Keratinocyte (primary cell): ENCODE results near the gene BCS1L.

Experiments used
- EZH2 ChIP-seq: IDR thresholded peaks from one replicate; pipeline ENCODE4 v1.6.1; 2012; ENCODE audit warnings: inconsistent platforms, mild to moderate bottlenecking, low read length, moderate library complexity
- TF ChIP-seq, protein P1 (sequence below), 3 experiments: IDR thresholded peaks in 1 of 3; conservative IDR thresholded peaks in 1 of 3; optimal IDR thresholded peaks in 1 of 3; 2 replicates in 2 of 3; 3 replicates in 1 of 3; pipeline versions ENCODE3 to v1.5.1; 2011; ENCODE audit warnings: low read length in 3 of 3, mild to moderate bottlenecking in 3 of 3, moderate library complexity in 2 of 3, control low read depth in 1 of 3, inconsistent platforms in 1 of 3; ENCODE audit not compliant: insufficient read depth in 2 of 3; ENCODE audit errors: extremely low read depth in 1 of 3

GRCh38 chr2:218631837-218632236 lies 27.6 kb upstream of the BCS1L start:
- TF ChIP-seq, protein P1, sequence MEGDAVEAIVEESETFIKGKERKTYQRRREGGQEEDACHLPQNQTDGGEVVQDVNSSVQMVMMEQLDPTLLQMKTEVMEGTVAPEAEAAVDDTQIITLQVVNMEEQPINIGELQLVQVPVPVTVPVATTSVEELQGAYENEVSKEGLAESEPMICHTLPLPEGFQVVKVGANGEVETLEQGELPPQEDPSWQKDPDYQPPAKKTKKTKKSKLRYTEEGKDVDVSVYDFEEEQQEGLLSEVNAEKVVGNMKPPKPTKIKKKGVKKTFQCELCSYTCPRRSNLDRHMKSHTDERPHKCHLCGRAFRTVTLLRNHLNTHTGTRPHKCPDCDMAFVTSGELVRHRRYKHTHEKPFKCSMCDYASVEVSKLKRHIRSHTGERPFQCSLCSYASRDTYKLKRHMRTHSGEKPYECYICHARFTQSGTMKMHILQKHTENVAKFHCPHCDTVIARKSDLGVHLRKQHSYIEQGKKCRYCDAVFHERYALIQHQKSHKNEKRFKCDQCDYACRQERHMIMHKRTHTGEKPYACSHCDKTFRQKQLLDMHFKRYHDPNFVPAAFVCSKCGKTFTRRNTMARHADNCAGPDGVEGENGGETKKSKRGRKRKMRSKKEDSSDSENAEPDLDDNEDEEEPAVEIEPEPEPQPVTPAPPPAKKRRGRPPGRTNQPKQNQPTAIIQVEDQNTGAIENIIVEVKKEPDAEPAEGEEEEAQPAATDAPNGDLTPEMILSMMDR (optimal IDR thresholded peaks at IDR 0.05 in 1 of 3, IDR thresholded peaks at IDR 0.05 in 1 of 3, conservative IDR thresholded peaks at IDR 0.05 in 1 of 3; ENCODE audit: extremely low read depth in 1 of 3, insufficient read depth in 2 of 3, low read length in 3 of 3) = no peak
- TF ChIP-seq EZH2 = no peak
